HEK293T (cell line): ENCODE measurements around the gene MDM2.

ENCODE experiments used
- CTCF ChIA-PET: fragments of 350-600 bp; formaldehyde crosslinking; extraction: SDS; loops from one replicate; lab custom pipeline; 2021; ENCODE audit warnings: antibody characterized with exemption, inconsistent platforms; lab: Yijun Ruan, JAX
- POLR2A ChIA-PET: fragments of 350-600 bp; formaldehyde crosslinking; extraction: SDS; loops from one replicate; lab custom pipeline; 2020; ENCODE audit warnings: antibody characterized with exemption, inconsistent platforms; lab: Yijun Ruan, JAX
- DNase-seq: peaks from one replicate; pipeline ENCODE4 v3.0.0; 2012; ENCODE audit warnings: mixed read lengths; ENCODE audit errors: extremely low spot score
- ARNT ChIP-seq: fragments of 450-650 bp; IDR thresholded peaks from 2 replicates; pipeline ENCODE4 v1.6.1; 2017; ENCODE audit warnings: mild to moderate bottlenecking
- BHLHE40 ChIP-seq: fragments of 450-650 bp; IDR thresholded peaks from 2 replicates; pipeline ENCODE4 v1.6.1; 2016; ENCODE audit warnings: mild to moderate bottlenecking, moderate library complexity, borderline replicate concordance
- CTBP1 ChIP-seq: fragments of 450-650 bp; IDR thresholded peaks from 2 replicates; pipeline ENCODE4 v1.6.1; 2016; ENCODE audit warnings: borderline replicate concordance
- ELF4 ChIP-seq: fragments of 450-650 bp; IDR thresholded peaks from 2 replicates; pipeline ENCODE4 v1.6.1; 2017; ENCODE audit warnings: antibody characterized with exemption
- FOXA1 ChIP-seq: fragments of 450-650 bp; IDR thresholded peaks from 2 replicates; pipeline ENCODE4 v1.6.1; 2016; ENCODE audit warnings: mild to moderate bottlenecking
- FOXK2 ChIP-seq: fragments of 450-650 bp; IDR thresholded peaks from 2 replicates; pipeline ENCODE4 v1.6.1; 2016; ENCODE audit warnings: mild to moderate bottlenecking
- FOXM1 ChIP-seq: fragments of 450-650 bp; IDR thresholded peaks from 2 replicates; pipeline ENCODE4 v1.6.1; 2017; ENCODE audit warnings: mild to moderate bottlenecking, borderline replicate concordance
- HDGF ChIP-seq: fragments of 450-650 bp; IDR thresholded peaks from 2 replicates; pipeline ENCODE4 v1.6.1; 2017; ENCODE audit warnings: antibody characterized with exemption, borderline replicate concordance
- L3MBTL2 ChIP-seq: fragments of 450-650 bp; conservative IDR thresholded peaks from 2 replicates; pipeline ENCODE4 v1.6.1; 2016; ENCODE audit warnings: mild to moderate bottlenecking
- LEF1 ChIP-seq: fragments of 450-650 bp; IDR thresholded peaks from 2 replicates; pipeline ENCODE4 v1.6.1; 2017; ENCODE audit warnings: mild to moderate bottlenecking, borderline replicate concordance
- NFRKB ChIP-seq: fragments of 450-650 bp; IDR thresholded peaks from 2 replicates; pipeline ENCODE4 v1.6.1; 2016; ENCODE audit warnings: mild to moderate bottlenecking, moderate library complexity
- SP1 ChIP-seq: fragments of 450-650 bp; IDR thresholded peaks from 2 replicates; pipeline ENCODE4 v1.6.1; 2017
- SUZ12 ChIP-seq: fragments of 450-650 bp; IDR thresholded peaks from 2 replicates; pipeline ENCODE4 v1.6.1; 2016; ENCODE audit warnings: mild to moderate bottlenecking
- TARDBP ChIP-seq: fragments of 450-650 bp; IDR thresholded peaks from 2 replicates; pipeline ENCODE4 v1.6.1; 2016
- ZNF384 ChIP-seq: fragments of 450-650 bp; IDR thresholded peaks from 2 replicates; pipeline ENCODE4 v1.6.1; 2016
- TF ChIP-seq, protein P1 (sequence below): fragments of 450-650 bp; IDR thresholded peaks from 2 replicates; pipeline ENCODE4 v1.6.1; 2016

The MDM2 gene

GRCh38 chr12:68790952-68791234 is 17.1 kb upstream of the MDM2 start:
- ChIA-PET POLR2A (no interaction called here), CTCF (no interaction called here)
- DNase-seq: no peak
- TF ChIP-seq SP1: no peak
- no peak for TF ChIP-seq FOXK2
- TF ChIP-seq ELF4: no peak
- TF ChIP-seq HDGF: no peak
- TF ChIP-seq CTBP1: no peak
- TF ChIP-seq FOXA1: no peak
- TF ChIP-seq ARNT: no peak
- TF ChIP-seq L3MBTL2: no peak
- no peak for TF ChIP-seq SUZ12
- TF ChIP-seq, protein P1, sequence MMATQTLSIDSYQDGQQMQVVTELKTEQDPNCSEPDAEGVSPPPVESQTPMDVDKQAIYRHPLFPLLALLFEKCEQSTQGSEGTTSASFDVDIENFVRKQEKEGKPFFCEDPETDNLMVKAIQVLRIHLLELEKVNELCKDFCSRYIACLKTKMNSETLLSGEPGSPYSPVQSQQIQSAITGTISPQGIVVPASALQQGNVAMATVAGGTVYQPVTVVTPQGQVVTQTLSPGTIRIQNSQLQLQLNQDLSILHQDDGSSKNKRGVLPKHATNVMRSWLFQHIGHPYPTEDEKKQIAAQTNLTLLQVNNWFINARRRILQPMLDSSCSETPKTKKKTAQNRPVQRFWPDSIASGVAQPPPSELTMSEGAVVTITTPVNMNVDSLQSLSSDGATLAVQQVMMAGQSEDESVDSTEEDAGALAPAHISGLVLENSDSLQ: no peak
- TF ChIP-seq BHLHE40: no peak
- no peak for TF ChIP-seq LEF1
- TF ChIP-seq ZNF384: no peak
- no peak for TF ChIP-seq FOXM1
- TF ChIP-seq TARDBP: no peak
- TF ChIP-seq NFRKB: no peak

- ChIA-PET POLR2A (interaction anchor here (1.0 kb wide), 1 partner anchor 16 kb away, joined by 3 read pairs; the partner anchor contains the start of gene MDM2), CTCF (no interaction called here)
- DNase-seq: no peak
- no peak for TF ChIP-seq BHLHE40
- TF ChIP-seq HDGF: no peak
- TF ChIP-seq FOXA1: no peak
- TF ChIP-seq SUZ12: no peak
- TF ChIP-seq FOXK2: no peak
- no peak for TF ChIP-seq LEF1
- no peak for TF ChIP-seq TARDBP
- no peak for TF ChIP-seq NFRKB
- TF ChIP-seq ARNT: no peak
- TF ChIP-seq FOXM1: no peak
- no peak for TF ChIP-seq CTBP1
Observed at GRCh38 chr12:68791897-68792481, 16.0 kb upstream of the MDM2 start.

GRCh38 chr12:68792952-68793351 is 15.0 kb upstream of the MDM2 start:
- ChIA-PET POLR2A (interaction anchor here (0.7 to 1.1 kb wide), 3 partner anchors 15 to 28 kb away, joined by 3 to 4 read pairs (median 4); partner anchors contain the start of gene MDM2), CTCF (interaction anchor here (1.0 kb wide), 1 partner anchor 16 kb away, joined by 3 read pairs; no protein-coding TSS in a partner anchor)
- no peak for TF ChIP-seq ELF4
- DNase-seq: peak; percentile 68

GRCh38 chr12:68793436-68793835 is 14.5 kb upstream of the MDM2 start:
- CTCF ChIA-PET: interaction anchor here (1.0 kb wide), 1 partner anchor 16 kb away, joined by 3 read pairs; no protein-coding TSS in a partner anchor
- DNase-seq: no peak

DNA sequence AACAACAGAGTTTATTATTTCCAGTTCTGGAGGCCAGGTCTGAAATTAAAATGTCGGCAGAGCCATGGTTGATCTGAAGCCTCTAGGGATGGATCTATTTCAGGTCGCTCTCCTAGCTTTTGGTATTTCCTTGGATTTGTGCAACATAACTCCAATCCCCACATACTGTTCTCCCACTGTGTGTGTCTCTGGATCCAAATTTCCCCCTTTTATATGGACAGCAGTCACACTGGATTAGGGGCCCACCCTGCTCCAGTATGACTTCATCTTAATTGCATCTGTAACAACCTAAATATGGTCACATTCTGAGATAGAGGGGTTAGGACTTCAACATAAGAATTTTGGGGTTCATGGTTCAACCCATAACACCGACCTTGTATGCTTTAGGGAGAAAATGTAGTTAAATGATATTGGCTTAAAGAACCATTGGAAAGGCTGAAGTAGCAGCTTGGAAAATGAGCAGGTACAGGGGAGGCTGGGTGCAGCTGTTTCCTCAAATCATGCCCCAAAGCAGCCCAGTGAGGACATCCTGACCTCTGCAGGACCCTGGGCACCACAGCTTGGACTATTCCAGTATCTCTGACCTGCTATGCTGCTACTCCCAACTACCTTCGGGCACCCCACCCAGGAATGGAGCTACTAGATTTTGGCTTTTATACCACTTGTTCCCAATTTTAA is 13.9 kb upstream of the MDM2 start:
- no peak for DNase-seq
- CTCF ChIA-PET: interaction anchor here (1.1 kb wide), 1 partner anchor 9 kb away, joined by 3 read pairs; no protein-coding TSS in a partner anchor
- no peak for TF ChIP-seq SP1
- TF ChIP-seq TARDBP: no peak
- TF ChIP-seq HDGF: no peak
- no peak for TF ChIP-seq ELF4
- no peak for TF ChIP-seq ZNF384
- TF ChIP-seq FOXK2: no peak
- no peak for TF ChIP-seq L3MBTL2
- TF ChIP-seq LEF1: no peak
- TF ChIP-seq, protein P1: no peak
- TF ChIP-seq ARNT: no peak
- TF ChIP-seq BHLHE40: no peak
- no peak for TF ChIP-seq SUZ12
- no peak for TF ChIP-seq FOXM1
- TF ChIP-seq NFRKB: no peak
- no peak for TF ChIP-seq FOXA1
- no peak for TF ChIP-seq CTBP1
- POLR2A ChIA-PET: no interaction called here

More at GRCh38 chr12:68793436-68793835, 14.5 kb upstream of the MDM2 start:
- POLR2A ChIA-PET: interaction anchor here (0.7 to 1.1 kb wide), 3 partner anchors 14 to 28 kb away, joined by 3 to 4 read pairs (median 4); partner anchors contain the start of gene MDM2
- no peak for TF ChIP-seq LEF1
- no peak for TF ChIP-seq FOXK2
- TF ChIP-seq L3MBTL2: no peak
- no peak for TF ChIP-seq BHLHE40
- no peak for TF ChIP-seq SP1
- no peak for TF ChIP-seq ELF4
- TF ChIP-seq ARNT: no peak
- no peak for TF ChIP-seq TARDBP
- TF ChIP-seq, protein P1: no peak
- TF ChIP-seq NFRKB: no peak
- no peak for TF ChIP-seq FOXM1
- no peak for TF ChIP-seq FOXA1
- no peak for TF ChIP-seq HDGF
- no peak for TF ChIP-seq CTBP1
- TF ChIP-seq SUZ12: no peak
